Sigmoid colon (tissue), 7 donors: Measurements from ENCODE around the gene SLFN14. TPM values are rescaled to one million over a fixed set of nuclear protein-coding genes. Genes with fewer than 3 reads are reported as not detected.

Experiments used
- DNase-seq: peaks from one replicate; pipeline ENCODE4 v3.0.0-alpha.2; 2019
- H3K27ac ChIP-seq, 4 donors: fragments of 200-600 bp; sonication (generic); one replicate each; pipeline ENCODE4 v1.5.1; 2016 to 2019; ENCODE audit warnings: mild to moderate bottlenecking in 1 of 4
- H3K27me3 ChIP-seq, 3 donors: fragments of 200-600 bp; sonication (generic); one replicate each; pipeline ENCODE4 v1.5.1; 2019; ENCODE audit warnings: mild to moderate bottlenecking in 1 of 3
- H3K36me3 ChIP-seq, 4 donors: fragments of 200-600 bp; sonication (generic); one replicate each; pipeline ENCODE4 v1.5.1; 2016 to 2019
- H3K4me1 ChIP-seq, 4 donors: fragments of 200-600 bp; sonication (generic); one replicate each; pipeline ENCODE4 v1.5.1; 2017 to 2019
- H3K4me3 ChIP-seq, 4 donors: fragments of 200-600 bp; sonication (generic); one replicate each; pipeline ENCODE4 v1.5.1; 2017 to 2019; ENCODE audit warnings: mild to moderate bottlenecking in 2 of 4, moderate library complexity in 1 of 4
- H3K9me3 ChIP-seq, 4 donors: fragments of 200-600 bp in 3 of 4; sonication (generic) in 3 of 4; one replicate each; pipeline versions ENCODE4 v1.5.1 to v1.6.1; 2013 to 2019
- CTCF ChIP-seq, 4 experiments: fragments of 450-650 bp in 3 of 4; fragments of 200-600 bp in 1 of 4; IDR thresholded peaks; one replicate each; pipeline ENCODE4 v1.5.1; 2016 to 2019; ENCODE audit warnings: antibody characterized with exemption in 4 of 4, mild to moderate bottlenecking in 3 of 4, moderate library complexity in 2 of 4
- EP300 ChIP-seq, 4 donors: sonication (generic); formaldehyde crosslinking; IDR thresholded peaks; one replicate each; pipeline ENCODE4 v1.6.1; 2017; ENCODE audit warnings: antibody characterized with exemption in 4 of 4
- POLR2A ChIP-seq, 2 donors: fragments of 450-650 bp; IDR thresholded peaks; one replicate each; pipeline ENCODE4 v1.6.1; 2016; ENCODE audit warnings: antibody characterized with exemption in 2 of 2, mild to moderate bottlenecking in 2 of 2, moderate library complexity in 2 of 2
- POLR2AphosphoS5 ChIP-seq, 4 donors: sonication (generic); formaldehyde crosslinking; IDR thresholded peaks; one replicate each; pipeline ENCODE4 v1.6.1; 2017; ENCODE audit warnings: antibody characterized with exemption in 4 of 4
- WGBS, 2 donors: extraction: QIAGEN DNeasy Blood & Tissue Kit; methylation state at CpG; one replicate each; pipeline ENCODE4 v1.1.7; 2013; 5-methylcytosine and 5-hydroxymethylcytosine counted together
- intact Hi-C: fragments of 100-400 bp; cut with DNase I; formaldehyde crosslinking; loops from one replicate; pipeline ENCODE4 v1.15.1; 2023
- polyA plus RNA-seq, 3 donors: library from polyadenylated mRNA; stranded (reverse); fragments of 200-250 nt; gene quantifications; one replicate each; pipeline ENCODE4 v1.2.3, GENCODE V29; 2013
- total RNA-seq, 4 donors: library from RNA; depleted of rRNA; stranded (reverse); fragments of >200 nt; gene quantifications; one replicate each; pipeline ENCODE4 v1.1.0, GENCODE V29; 2016
- donor health status: healthy with polysubstance abuse.
- donor health status: Bipolar disorder and iron deficiency.
- donor health status: healthy.

The SLFN14 gene
- total and polyA plus RNA-seq, 7 donors: not detected

- DNase-seq: no peak
- TF ChIP-seq POLR2A (IDR thresholded peaks at IDR 0.05): no peak
- no peak for TF ChIP-seq EP300 (IDR thresholded peaks at IDR 0.05)
- peak overlapping the region; percentile 88 to 95 (median 90) for H3K27ac ChIP-seq
- no peaks in the 10 kb centered on the region for H3K36me3 ChIP-seq
- intact Hi-C loops: loop anchor here (5.0 kb wide), 1 partner anchor 219 kb away; the partner anchor contains the start of gene TAF15
- WGBS, 2 donors: 39 to 63% methylated on average over 12 of the region's 12 CpGs
- H3K4me3 ChIP-seq: peak overlapping the region; percentile 77 to 92 (median 82)
- H3K4me1 ChIP-seq: peaks cover 3 to 40% (median 31%) of the 10 kb centered on the region in 4 donors
- no peaks in the 10 kb centered on the region for H3K9me3 ChIP-seq
- no peaks in the 10 kb centered on the region for H3K27me3 ChIP-seq
Measured at GRCh38 chr17:35588196-35588920, 27.7 kb upstream of the SLFN14 start.

- DNase-seq: peak; percentile 97
- Histone ChIP-seq H3K9me3 (no peaks in the 10 kb centered on the region), H3K4me1 (peaks cover 3 to 40% (median 29%) of the 10 kb centered on the region in 4 donors), H3K27me3 (no peaks in the 10 kb centered on the region), H3K27ac (peak within 1 kb of the TSS; percentile 88 to 95 (median 90)), H3K36me3 (no peaks in the 10 kb centered on the region), H3K4me3 (peak within 1 kb of the TSS; percentile 77 to 92 (median 82))
- intact Hi-C loops: loop anchor here (5.0 kb wide), 1 partner anchor 220 kb away; the partner anchor contains the start of gene TAF15
- peak in 1 of 4 donors; percentile 56 for TF ChIP-seq EP300 (IDR thresholded peaks at IDR 0.05)
- peak; percentile 77 to 94 (median 88) for TF ChIP-seq POLR2AphosphoS5 (IDR thresholded peaks at IDR 0.05)
- no peak for TF ChIP-seq CTCF (IDR thresholded peaks at IDR 0.05)
- peak; percentile 56 to 58 for TF ChIP-seq POLR2A (IDR thresholded peaks at IDR 0.05)
- WGBS, 2 donors: 0% methylated on average over 50 of the region's 50 CpGs
Measured at GRCh38 chr17:35587074-35587961, 26.7 kb upstream of the SLFN14 start, which contains the start of gene AP2B1. Gene AP2B1 (plus strand): TSS chr17:35587322. CDS start chr17:35594031, 6,709 bp downstream.

GRCh38 chr17:35586569-35587073 lies 26.0 kb upstream of the SLFN14 start:
- TF ChIP-seq POLR2A (IDR thresholded peaks at IDR 0.05) (no peak), CTCF (IDR thresholded peaks at IDR 0.05) (no peak), POLR2AphosphoS5 (IDR thresholded peaks at IDR 0.05) (no peak)
- 27 to 28% methylated on average over 7 of the region's 7 CpGs for WGBS, 2 donors
- intact Hi-C loops: loop anchor here (5.0 kb wide), 1 partner anchor 221 kb away; the partner anchor contains the start of gene TAF15
- Histone ChIP-seq H3K4me3 (peak overlapping the region; percentile 77 to 92 (median 82)), H3K27ac (peak overlapping the region; percentile 88 to 95 (median 90)), H3K36me3 (no peaks in the 10 kb centered on the region), H3K27me3 (no peaks in the 10 kb centered on the region), H3K9me3 (no peaks in the 10 kb centered on the region), H3K4me1 (peaks cover 3 to 35% (median 26%) of the 10 kb centered on the region in 4 donors)
- no peak for DNase-seq

- H3K27me3 ChIP-seq: no peaks in the 10 kb centered on the region
- H3K9me3 ChIP-seq: no peaks in the 10 kb centered on the region
- intact Hi-C loops: no loop called here
- H3K36me3 ChIP-seq: no peaks in the 10 kb centered on the region
- TF ChIP-seq CTCF (IDR thresholded peaks at IDR 0.05) (no peak), POLR2A (IDR thresholded peaks at IDR 0.05) (no peak), EP300 (IDR thresholded peaks at IDR 0.05) (no peak)
- H3K4me1 ChIP-seq: peaks cover 3 to 19% (median 16%) of the 10 kb centered on the region in 4 donors
- no peak overlapping the region for H3K27ac ChIP-seq
- no peak overlapping the region for H3K4me3 ChIP-seq
- DNase-seq: no peak
- WGBS, 2 donors: 75 to 88% methylated on average over 1 of the region's 1 CpG
Measured at GRCh38 chr17:35584061-35584460, 23.4 kb upstream of the SLFN14 start.
